Measurements from ENCODE around the gene TIMP3.

DNA sequence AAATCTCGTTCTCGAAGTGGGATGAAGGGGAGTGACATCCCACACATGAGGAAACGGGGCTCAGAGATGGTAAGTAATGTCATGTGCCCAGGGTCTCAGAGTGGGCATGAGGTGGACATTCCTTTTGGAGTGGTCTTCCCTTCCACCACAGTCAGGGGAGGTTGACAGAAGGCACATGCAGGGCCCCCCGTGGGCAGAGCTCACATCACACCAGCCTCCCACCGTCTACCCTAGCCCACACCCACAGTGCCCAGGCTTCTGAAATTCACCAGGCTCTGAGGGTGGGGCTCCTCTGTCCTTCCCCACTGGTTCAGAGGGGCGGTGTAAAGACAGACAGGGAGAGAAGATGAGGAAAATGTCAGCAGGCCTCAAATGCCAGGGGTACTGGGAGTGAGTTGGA, 41.1 kb upstream of the TIMP3 start:
- TF ChIP-seq EZH2 (IDR thresholded peaks at IDR 0.05; ENCODE audit: borderline replicate concordance, low read depth, low read length, severe bottlenecking) = no peak
- TF ChIP-seq, protein P1, sequence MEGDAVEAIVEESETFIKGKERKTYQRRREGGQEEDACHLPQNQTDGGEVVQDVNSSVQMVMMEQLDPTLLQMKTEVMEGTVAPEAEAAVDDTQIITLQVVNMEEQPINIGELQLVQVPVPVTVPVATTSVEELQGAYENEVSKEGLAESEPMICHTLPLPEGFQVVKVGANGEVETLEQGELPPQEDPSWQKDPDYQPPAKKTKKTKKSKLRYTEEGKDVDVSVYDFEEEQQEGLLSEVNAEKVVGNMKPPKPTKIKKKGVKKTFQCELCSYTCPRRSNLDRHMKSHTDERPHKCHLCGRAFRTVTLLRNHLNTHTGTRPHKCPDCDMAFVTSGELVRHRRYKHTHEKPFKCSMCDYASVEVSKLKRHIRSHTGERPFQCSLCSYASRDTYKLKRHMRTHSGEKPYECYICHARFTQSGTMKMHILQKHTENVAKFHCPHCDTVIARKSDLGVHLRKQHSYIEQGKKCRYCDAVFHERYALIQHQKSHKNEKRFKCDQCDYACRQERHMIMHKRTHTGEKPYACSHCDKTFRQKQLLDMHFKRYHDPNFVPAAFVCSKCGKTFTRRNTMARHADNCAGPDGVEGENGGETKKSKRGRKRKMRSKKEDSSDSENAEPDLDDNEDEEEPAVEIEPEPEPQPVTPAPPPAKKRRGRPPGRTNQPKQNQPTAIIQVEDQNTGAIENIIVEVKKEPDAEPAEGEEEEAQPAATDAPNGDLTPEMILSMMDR (IDR thresholded peaks at IDR 0.05; ENCODE audit: borderline replicate concordance, extremely low read depth, low read length, poor library complexity, severe bottlenecking) = no peak
